Memory B cell (primary cell): Measurements from ENCODE around the gene TSSC4.

ENCODE experiments used
- ATAC-seq: fragments of 150-1000 bp; cut with Tn5 transposase; 2 replicates; pipeline ENCODE4 v1.10.0; 2021; ENCODE audit warnings: low read depth, mild to moderate bottlenecking, moderate library complexity
- DNase-seq, 2 donors: peaks; one replicate each; pipeline ENCODE4 v3.0.0; 2022; ENCODE audit warnings: low spot score in 2 of 2
- H3K27ac Mint-ChIP-seq: one replicate; pipeline ENCODE4 v1.8.0; 2022; ENCODE audit warnings: mild to moderate bottlenecking, moderate library complexity, mixed read lengths
- H3K27me3 Mint-ChIP-seq: one replicate; pipeline ENCODE4 v1.8.0; 2022; ENCODE audit warnings: mixed read lengths
- H3K36me3 Mint-ChIP-seq: one replicate; pipeline ENCODE4 v1.8.0; 2022; ENCODE audit warnings: mild to moderate bottlenecking, mixed read lengths
- H3K4me1 Mint-ChIP-seq: one replicate; pipeline ENCODE4 v1.8.0; 2022; ENCODE audit warnings: mixed read lengths
- H3K4me3 Mint-ChIP-seq: one replicate; pipeline ENCODE4 v1.8.0; 2022; ENCODE audit warnings: mild to moderate bottlenecking, moderate library complexity, mixed read lengths
- H3K9me3 Mint-ChIP-seq: one replicate; pipeline ENCODE4 v1.8.0; 2022; ENCODE audit warnings: mixed read lengths

The TSSC4 gene

DNA sequence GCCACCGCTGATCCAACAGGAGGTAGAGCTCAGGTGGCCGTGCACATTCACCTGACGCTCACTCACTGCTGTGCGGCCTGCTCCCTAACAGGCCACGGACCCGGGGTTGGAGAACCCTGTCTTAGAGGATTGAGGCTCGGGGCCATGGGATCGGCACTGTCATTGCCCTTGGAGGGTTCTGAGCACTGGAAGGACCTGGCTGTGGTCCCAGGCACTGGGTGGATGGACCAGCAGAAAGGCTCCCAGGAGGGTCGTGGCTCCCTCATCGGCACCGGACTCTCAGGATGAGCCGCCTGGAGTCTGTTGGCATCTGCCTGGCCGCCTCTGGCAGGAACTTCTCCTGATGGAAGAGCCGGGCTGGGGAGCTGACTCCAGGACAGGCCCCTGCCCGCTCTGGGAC is 50.8 kb downstream of the TSSC4 start:
- Mint-ChIP-seq H3K27ac (no peak overlapping the region), H3K27me3 (no peaks in the 10 kb centered on the region), H3K36me3 (peaks cover 7% of the 10 kb centered on the region), H3K4me3 (no peak overlapping the region), H3K9me3 (no peaks in the 10 kb centered on the region), H3K4me1 (peaks cover 13% of the 10 kb centered on the region)
- no peak for ATAC-seq
- DNase-seq, result no peak

DNA sequence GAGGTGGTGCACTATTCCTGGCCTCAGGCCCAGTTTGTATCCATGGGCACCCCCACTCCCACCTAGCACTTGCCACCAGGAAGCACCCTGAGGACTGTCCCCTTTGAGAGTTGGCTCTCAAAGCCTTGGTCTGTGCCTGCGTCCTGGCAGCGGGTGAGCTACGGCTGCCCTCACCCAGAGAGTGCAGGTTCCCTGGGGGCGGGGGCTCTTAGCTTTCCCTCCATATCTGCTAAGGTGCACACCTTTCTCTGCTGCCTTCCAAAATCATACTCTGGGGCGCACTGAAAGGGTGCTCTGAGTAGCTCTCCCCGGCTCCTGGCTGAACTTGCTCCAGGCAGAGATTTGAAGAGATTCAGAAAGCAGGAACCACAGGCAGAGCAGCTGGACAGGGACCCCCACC is 51.4 kb downstream of the TSSC4 start:
- Mint-ChIP-seq H3K27ac (no peak overlapping the region), H3K36me3 (peaks cover 7% of the 10 kb centered on the region), H3K4me1 (peaks cover 12% of the 10 kb centered on the region), H3K9me3 (no peaks in the 10 kb centered on the region), H3K27me3 (no peaks in the 10 kb centered on the region), H3K4me3 (no peak overlapping the region)
- no peak for ATAC-seq
- no peak for DNase-seq

- no peaks in the 10 kb centered on the region for H3K9me3 Mint-ChIP-seq
- ATAC-seq, result no peak
- no peak for DNase-seq
- no peaks in the 10 kb centered on the region for H3K27me3 Mint-ChIP-seq
- H3K27ac Mint-ChIP-seq, result no peak overlapping the region
- H3K36me3 Mint-ChIP-seq, result peaks cover 9% of the 10 kb centered on the region
- H3K4me3 Mint-ChIP-seq, result no peak overlapping the region
- peaks cover 11% of the 10 kb centered on the region for H3K4me1 Mint-ChIP-seq
Observed at GRCh38 chr11:2452321-2453012, 51.9 kb downstream of the TSSC4 start.

GRCh38 chr11:2453436-2453835 is 52.9 kb downstream of the TSSC4 start:
- Mint-ChIP-seq H3K4me1 (peaks cover 9% of the 10 kb centered on the region), H3K27me3 (no peaks in the 10 kb centered on the region), H3K9me3 (no peaks in the 10 kb centered on the region), H3K36me3 (peaks cover 9% of the 10 kb centered on the region), H3K27ac (no peak overlapping the region), H3K4me3 (no peak overlapping the region)
- DNase-seq, result no peak
- no peak for ATAC-seq
